Measurements from ENCODE around the gene HTD2. TPM values are rescaled to one million over a fixed set of nuclear protein-coding genes. Genes with fewer than 3 reads are reported as not detected.

The HTD2 gene
- total RNA-seq, 1 donor from 2014 or later: 8.3 TPM

- no peak overlapping the region for H3K27ac Mint-ChIP-seq
- no peak for DNase-seq (ENCODE audit: low spot score in 2 of 2, unreplicated experiment in 2 of 2)
- H3K9me3 Mint-ChIP-seq: no peaks in the 10 kb centered on the region
These were observed 15.5 kb downstream of the HTD2 start for GRCh38 chr3:58321791-58322190.

GRCh38 chr3:58322793-58323192 is 16.5 kb downstream of the HTD2 start:
- TF ChIP-seq CTCF (IDR thresholded peaks at IDR 0.05; ENCODE audit: unreplicated experiment): no peak
- peaks cover 14% of the 10 kb centered on the region for H3K36me3 Mint-ChIP-seq
- DNase-seq (ENCODE audit: low spot score in 2 of 2, unreplicated experiment in 2 of 2): no peak
- H3K27ac Mint-ChIP-seq: no peak overlapping the region
- no peaks in the 10 kb centered on the region for H3K27me3 Mint-ChIP-seq (ENCODE audit: low read depth)
- no peak overlapping the region for H3K4me3 Mint-ChIP-seq
- no peaks in the 10 kb centered on the region for H3K9me3 Mint-ChIP-seq
- peaks cover 22% of the 10 kb centered on the region for H3K4me1 Mint-ChIP-seq

More at GRCh38 chr3:58321791-58322190, 15.5 kb downstream of the HTD2 start:
- H3K4me1 Mint-ChIP-seq: peaks cover 22% of the 10 kb centered on the region
- H3K4me3 Mint-ChIP-seq: no peak overlapping the region
- TF ChIP-seq CTCF (IDR thresholded peaks at IDR 0.05; ENCODE audit: unreplicated experiment): no peak
- no peaks in the 10 kb centered on the region for H3K27me3 Mint-ChIP-seq (ENCODE audit: low read depth)
- peaks cover 19% of the 10 kb centered on the region for H3K36me3 Mint-ChIP-seq

GRCh38 chr3:58323529-58324390 is 17.4 kb downstream of the HTD2 start:
- peaks cover 22% of the 10 kb centered on the region for H3K4me1 Mint-ChIP-seq
- H3K4me3 Mint-ChIP-seq: no peak overlapping the region
- no peaks in the 10 kb centered on the region for H3K27me3 Mint-ChIP-seq (ENCODE audit: low read depth)
- no peak for DNase-seq (ENCODE audit: low spot score in 2 of 2, unreplicated experiment in 2 of 2)
- H3K27ac Mint-ChIP-seq: peak overlapping the region; percentile 14
- H3K9me3 Mint-ChIP-seq: no peaks in the 10 kb centered on the region
- no peak for TF ChIP-seq CTCF (IDR thresholded peaks at IDR 0.05; ENCODE audit: unreplicated experiment)
- peaks cover 8% of the 10 kb centered on the region for H3K36me3 Mint-ChIP-seq

GRCh38 chr3:58324391-58325390 is 18.4 kb downstream of the HTD2 start:
- no peaks in the 10 kb centered on the region for H3K9me3 Mint-ChIP-seq
- peaks cover 22% of the 10 kb centered on the region for H3K4me1 Mint-ChIP-seq
- TF ChIP-seq CTCF (IDR thresholded peaks at IDR 0.05; ENCODE audit: unreplicated experiment): no peak
- H3K36me3 Mint-ChIP-seq: peaks cover 4% of the 10 kb centered on the region
- DNase-seq (ENCODE audit: low spot score in 2 of 2, unreplicated experiment in 2 of 2): no peak
- peak overlapping the region; percentile 66 for H3K27ac Mint-ChIP-seq
- no peaks in the 10 kb centered on the region for H3K27me3 Mint-ChIP-seq (ENCODE audit: low read depth)
- no peak overlapping the region for H3K4me3 Mint-ChIP-seq

- DNase-seq (ENCODE audit: low spot score in 2 of 2, unreplicated experiment in 2 of 2): no peak
These were observed 19.2 kb downstream of the HTD2 start for GRCh38 chr3:58325525-58325992.

More at GRCh38 chr3:58325525-58325992, 19.2 kb downstream of the HTD2 start:
- Mint-ChIP-seq H3K4me3 (no peak overlapping the region), H3K27me3 (ENCODE audit: low read depth) (no peaks in the 10 kb centered on the region), H3K4me1 (peaks cover 22% of the 10 kb centered on the region), H3K27ac (peak overlapping the region; percentile 66), H3K36me3 (no peaks in the 10 kb centered on the region), H3K9me3 (no peaks in the 10 kb centered on the region)
- no peak for TF ChIP-seq CTCF (IDR thresholded peaks at IDR 0.05; ENCODE audit: unreplicated experiment)
